ENCODE results near the gene GPR156.

GPR156 gene

DNA sequence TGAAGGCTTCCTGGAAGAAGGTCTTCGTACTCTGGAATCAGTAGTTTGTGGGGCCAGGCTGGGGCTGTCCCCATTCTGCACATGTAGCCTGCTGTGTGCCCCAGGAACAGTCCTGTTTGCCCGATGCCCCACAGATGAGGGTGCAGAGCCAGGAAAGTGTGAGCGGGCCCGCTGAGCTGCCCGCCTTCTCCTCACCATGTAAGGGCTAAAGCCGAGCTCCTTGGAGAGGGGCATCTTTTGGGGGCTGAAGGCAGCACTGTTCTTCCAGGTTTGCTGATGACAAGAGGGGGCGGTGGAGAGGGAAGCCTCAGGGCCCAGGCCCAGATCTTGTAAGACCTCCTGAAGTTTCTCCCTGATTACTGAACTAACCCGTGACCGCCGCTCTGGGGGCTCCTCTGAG lies 117.5 kb downstream of the GPR156 start:
- no peak overlapping the region for H3K4me3 ChIP-seq (ENCODE audit: low read depth, low read length)
- DNase-seq (ENCODE audit: low read depth): no peak
- TF ChIP-seq, protein P1, sequence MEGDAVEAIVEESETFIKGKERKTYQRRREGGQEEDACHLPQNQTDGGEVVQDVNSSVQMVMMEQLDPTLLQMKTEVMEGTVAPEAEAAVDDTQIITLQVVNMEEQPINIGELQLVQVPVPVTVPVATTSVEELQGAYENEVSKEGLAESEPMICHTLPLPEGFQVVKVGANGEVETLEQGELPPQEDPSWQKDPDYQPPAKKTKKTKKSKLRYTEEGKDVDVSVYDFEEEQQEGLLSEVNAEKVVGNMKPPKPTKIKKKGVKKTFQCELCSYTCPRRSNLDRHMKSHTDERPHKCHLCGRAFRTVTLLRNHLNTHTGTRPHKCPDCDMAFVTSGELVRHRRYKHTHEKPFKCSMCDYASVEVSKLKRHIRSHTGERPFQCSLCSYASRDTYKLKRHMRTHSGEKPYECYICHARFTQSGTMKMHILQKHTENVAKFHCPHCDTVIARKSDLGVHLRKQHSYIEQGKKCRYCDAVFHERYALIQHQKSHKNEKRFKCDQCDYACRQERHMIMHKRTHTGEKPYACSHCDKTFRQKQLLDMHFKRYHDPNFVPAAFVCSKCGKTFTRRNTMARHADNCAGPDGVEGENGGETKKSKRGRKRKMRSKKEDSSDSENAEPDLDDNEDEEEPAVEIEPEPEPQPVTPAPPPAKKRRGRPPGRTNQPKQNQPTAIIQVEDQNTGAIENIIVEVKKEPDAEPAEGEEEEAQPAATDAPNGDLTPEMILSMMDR (conservative IDR thresholded peaks at IDR 0.05; ENCODE audit: low read depth, low read length): no peak

DNA sequence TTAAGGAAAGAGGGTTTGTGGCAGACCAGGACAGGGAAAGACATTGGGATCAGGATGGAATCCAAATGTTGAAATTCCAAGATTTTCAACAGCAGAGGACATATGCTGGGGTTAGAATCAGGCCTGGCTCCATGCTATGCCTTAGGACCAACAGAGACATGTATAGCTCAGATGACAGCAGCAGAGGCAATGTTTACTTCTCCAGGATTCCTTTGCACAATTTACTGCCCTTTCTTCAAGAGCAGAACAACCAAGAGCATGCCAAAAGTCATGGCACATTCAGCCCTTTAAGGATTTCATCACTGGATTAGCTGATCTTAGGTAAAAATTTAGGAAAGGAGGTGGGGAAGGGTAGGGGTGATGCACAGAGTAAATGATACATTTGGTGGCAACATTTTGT lies 121.2 kb downstream of the GPR156 start:
- TF ChIP-seq, protein P1 (conservative IDR thresholded peaks at IDR 0.05; ENCODE audit: low read depth, low read length): no peak
- H3K4me3 ChIP-seq (ENCODE audit: low read depth, low read length): no peak overlapping the region
- DNase-seq (ENCODE audit: low read depth): no peak

DNA sequence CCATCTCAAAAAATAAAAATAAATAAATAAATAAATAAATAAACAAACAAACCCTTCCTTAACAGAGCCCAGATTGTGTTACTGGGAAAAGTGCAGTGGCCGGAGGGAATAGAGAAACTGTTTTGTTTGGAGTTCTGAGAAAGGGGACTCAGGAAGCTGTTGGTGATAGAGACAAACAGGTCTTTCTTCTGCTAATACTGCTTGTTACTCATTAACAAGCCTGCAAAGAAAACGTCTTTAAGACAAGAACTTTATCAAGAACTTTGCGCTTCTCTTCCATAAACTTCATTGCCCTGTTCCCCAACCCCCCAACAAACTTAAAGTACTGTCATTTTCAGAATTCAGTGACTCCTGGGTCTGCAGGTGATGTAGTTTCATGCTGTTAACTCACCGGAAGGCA lies 122.0 kb downstream of the GPR156 start:
- no peak for DNase-seq (ENCODE audit: low read depth)
- TF ChIP-seq, protein P1 (conservative IDR thresholded peaks at IDR 0.05; ENCODE audit: low read depth, low read length): no peak
- H3K4me3 ChIP-seq (ENCODE audit: low read depth, low read length): no peak overlapping the region

DNA sequence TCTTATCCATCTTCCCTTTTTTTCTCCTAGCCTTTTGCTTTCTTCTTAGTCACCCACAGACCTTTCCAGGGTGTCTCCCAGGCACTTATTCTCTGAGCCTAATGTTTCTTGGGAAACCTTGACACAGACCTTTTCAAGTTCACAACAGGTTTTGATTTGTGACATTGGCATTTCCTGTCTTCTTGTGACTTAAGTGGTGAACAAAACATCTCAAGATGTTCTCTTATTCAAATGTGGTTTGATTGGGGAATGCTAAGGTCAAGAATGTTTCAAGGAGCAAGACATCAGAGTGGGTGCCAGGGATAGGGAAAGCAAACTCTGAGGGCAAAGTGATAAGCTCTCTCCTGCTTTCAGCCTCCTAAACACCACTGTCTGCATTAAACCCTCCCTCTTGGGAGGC lies 122.6 kb downstream of the GPR156 start:
- peak; percentile 52 for DNase-seq (ENCODE audit: low read depth)
- TF ChIP-seq, protein P1 (conservative IDR thresholded peaks at IDR 0.05; ENCODE audit: low read depth, low read length): no peak
- no peak overlapping the region for H3K4me3 ChIP-seq (ENCODE audit: low read depth, low read length)

DNA sequence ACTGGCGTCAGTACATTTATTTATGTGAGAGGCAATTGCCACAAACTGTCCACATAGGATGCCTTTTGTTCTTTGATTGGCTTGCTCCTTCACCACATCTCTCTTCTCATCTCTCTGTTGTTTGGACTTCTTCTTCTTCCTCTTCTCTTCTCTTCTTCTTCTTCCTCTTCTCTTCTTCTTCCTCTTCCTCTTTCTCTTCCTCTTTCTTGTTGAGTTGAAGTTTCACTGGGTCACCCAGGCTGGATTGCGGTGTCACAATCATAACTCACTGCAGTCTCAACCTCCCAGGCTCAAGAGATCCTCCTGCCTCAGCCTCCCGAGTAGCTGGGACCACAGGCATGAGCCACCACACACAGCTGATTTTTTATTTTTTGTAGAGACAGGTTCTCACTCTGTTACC lies 123.1 kb downstream of the GPR156 start:
- no peak for DNase-seq (ENCODE audit: low read depth)
- no peak overlapping the region for H3K4me3 ChIP-seq (ENCODE audit: low read depth, low read length)
- TF ChIP-seq, protein P1 (conservative IDR thresholded peaks at IDR 0.05; ENCODE audit: low read depth, low read length): no peak

DNA sequence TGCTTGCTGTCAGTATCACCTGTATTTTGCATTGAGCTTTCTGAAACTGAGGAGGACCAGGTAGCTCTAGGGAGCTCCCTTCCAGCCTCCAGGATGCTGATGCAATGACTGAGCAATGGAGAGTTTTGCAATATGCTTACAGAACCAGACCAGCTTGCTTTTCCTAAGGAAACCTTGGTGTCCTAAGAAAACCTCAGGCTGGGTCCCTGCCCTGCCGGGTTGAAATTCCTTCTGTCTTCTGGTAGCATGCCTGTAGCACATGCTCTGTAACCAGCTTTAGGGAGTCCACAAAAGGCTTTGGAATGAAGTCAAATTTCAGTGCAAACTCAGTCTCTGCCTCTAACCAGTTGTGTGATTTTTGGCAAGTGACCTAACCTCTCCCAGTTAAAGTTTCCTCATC lies 125.0 kb downstream of the GPR156 start:
- DNase-seq (ENCODE audit: low read depth): peak; percentile 98
- TF ChIP-seq, protein P1 (conservative IDR thresholded peaks at IDR 0.05; ENCODE audit: low read depth, low read length): no peak
- H3K4me3 ChIP-seq (ENCODE audit: low read depth, low read length): no peak overlapping the region

DNA sequence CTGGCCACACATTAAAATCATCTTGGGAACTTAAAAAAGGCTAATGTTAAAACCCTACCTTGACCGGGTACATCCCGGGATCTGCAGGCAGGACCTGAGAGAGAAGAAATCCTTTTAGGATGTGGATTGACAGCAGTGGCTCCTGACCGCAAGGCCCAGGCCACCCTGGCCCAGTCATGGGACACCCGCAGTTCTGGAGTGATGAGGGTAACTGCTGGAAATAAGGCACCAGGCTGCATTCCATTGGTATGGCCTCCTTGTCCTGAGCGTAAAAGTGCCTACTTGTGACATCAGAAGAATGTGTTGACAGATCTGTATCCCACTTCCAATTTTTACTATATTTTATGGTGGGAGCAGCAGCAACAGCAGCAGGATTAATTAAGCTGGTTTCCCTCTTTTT lies 127.3 kb downstream of the GPR156 start:
- DNase-seq (ENCODE audit: low read depth): no peak
- no peak overlapping the region for H3K4me3 ChIP-seq (ENCODE audit: low read depth, low read length)
- TF ChIP-seq, protein P1 (conservative IDR thresholded peaks at IDR 0.05; ENCODE audit: low read depth, low read length): no peak
